Activated T-helper 1 cell treated with Interleukin-2 at 50 U/mL for 16 hours (primary cell): Measurements from ENCODE around the gene FHDC1.

Source experiments
- DNase-seq: peaks from one replicate; pipeline ENCODE4 v3.0.0-alpha.2; 2020; ENCODE audit warnings: low read depth

The FHDC1 gene

DNA sequence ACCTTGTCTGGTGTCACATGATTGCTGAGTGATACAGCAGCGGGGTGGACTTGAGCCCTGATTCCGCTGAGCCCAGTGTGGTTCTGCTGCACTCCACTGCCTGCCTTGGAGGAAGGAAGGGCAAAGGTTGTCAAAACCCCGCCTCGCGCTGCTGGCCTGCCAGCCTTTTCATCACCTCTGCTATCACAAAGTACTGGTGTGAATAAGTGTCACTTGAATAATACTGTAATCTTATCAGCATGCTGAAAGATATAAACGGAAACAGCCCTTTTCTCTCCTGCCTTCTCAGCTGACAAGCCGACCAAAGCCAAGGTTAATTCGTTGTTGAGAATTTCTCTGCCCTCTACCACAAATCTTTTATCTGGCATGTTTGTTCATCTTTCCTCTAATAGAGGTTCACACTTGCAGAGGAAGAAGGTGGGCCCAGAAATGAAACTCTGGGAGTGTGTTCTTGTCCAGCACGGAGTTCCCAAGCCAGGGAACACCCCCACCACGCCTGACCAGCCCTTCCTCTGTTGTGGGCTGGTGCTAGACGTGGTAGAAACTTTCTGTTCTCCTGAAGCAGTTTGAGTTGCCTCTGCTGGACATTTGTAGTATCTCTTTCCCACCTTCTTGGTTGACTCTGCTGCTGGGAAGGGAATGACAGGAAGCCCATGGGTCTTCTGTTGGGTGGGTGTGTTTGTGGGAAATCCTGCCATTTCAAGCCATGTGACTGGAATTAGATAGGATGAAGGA lies 21.5 kb downstream of the FHDC1 start:
- DNase-seq = no peak

GRCh38 chr4:152959080-152959479 lies 23.0 kb downstream of the FHDC1 start:
- no peak for DNase-seq

- no peak for DNase-seq
These were observed 24.0 kb downstream of the FHDC1 start for GRCh38 chr4:152960082-152960481.

GRCh38 chr4:152961014-152961772 lies 25.1 kb downstream of the FHDC1 start:
- DNase-seq = no peak

GRCh38 chr4:152961773-152962115 lies 25.6 kb downstream of the FHDC1 start:
- no peak for DNase-seq

DNA sequence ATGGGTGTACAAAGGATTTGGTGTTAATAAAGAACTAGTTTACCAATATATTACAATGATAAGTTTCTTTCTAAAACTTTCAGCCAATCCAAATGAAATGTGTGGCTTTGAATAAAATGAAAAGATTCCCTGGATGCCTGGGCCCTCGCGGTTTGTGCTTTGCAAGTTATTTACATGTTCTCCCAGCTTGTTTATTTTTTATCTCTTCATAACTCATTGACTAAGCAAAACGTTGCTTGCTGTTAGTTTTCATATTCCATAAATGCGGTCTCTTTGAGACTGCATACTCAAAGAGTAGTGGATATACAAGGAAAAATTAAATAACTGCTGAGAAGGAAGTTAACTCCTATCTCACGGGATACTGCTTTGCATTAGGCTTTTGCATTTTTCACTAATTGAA lies 26.0 kb downstream of the FHDC1 start:
- DNase-seq = no peak

GRCh38 chr4:152964335-152964734 lies 28.2 kb downstream of the FHDC1 start:
- DNase-seq = no peak

- no peak for DNase-seq
These were observed 29.5 kb downstream of the FHDC1 start for GRCh38 chr4:152965611-152966010.

GRCh38 chr4:152967907-152968306 lies 31.8 kb downstream of the FHDC1 start:
- no peak for DNase-seq

DNA sequence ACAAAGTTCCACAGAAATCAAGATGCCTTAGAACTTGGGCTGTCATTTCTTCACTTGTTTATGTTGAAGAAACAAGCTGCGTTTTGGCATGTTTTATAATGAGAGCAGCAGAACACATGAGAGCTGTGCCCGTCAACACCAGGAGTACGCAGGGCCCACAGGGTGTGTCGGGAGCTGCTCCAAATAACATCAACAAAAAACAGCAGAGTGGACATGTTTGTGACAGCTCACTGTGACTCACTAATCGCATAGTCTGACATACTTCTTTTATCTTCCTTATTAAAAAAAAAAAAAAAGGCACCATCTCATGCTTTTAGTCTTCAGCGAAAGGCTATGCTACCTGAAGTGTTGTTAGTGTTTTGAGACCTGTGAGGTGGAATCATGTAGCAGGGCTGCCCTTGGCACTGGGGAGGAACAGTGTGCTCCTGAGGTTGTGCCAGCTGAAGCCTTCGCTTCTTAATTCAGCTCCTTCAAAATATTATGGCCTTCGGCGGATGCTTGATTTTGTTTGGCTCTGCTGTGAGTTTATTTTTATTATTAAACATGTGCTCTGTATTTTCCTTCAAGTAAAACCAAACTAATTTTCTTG lies 32.8 kb downstream of the FHDC1 start:
- DNase-seq = no peak

GRCh38 chr4:152970102-152970820 lies 34.1 kb downstream of the FHDC1 start:
- no peak for DNase-seq

GRCh38 chr4:152971053-152971452 lies 34.9 kb downstream of the FHDC1 start:
- DNase-seq = no peak

DNA sequence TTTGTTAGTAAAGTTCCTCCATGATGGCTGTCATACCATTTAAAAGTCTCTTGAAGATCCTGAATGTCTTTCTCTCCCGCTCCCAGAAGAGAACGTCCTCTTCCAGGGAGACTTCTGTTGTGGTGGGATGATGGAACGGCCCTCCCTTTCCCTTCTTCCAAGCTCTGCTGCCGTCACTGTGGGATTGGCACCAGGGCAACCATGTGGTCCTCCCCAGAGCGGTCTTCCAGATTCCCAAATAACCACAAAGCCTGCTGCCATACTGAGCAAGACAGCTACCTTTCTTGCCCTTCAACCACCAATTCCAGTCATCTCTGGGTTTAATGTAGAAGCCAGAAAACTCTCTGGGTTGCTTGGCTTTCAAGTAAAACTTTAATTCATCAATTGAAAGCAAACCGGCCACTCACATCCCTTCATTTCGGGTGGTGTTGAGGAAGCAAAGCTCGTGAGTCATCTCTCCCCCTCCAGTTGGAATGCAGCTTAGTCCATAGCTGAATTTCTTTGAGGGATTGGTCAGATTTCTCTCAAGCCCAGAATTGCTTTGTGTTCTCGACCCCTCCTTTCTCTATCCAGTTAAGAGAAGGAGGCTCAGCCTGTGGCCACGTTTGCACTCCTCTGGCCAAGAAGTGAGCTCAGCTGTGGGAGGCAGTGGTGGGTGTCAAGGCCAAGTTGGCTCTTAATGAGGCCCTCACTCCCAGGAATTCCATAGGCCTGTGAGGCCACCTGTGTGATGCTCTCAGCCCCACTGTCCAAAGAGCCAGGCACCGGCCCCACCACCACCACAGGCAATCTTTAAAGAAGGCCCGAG lies 36.9 kb downstream of the FHDC1 start:
- DNase-seq = no peak

DNA sequence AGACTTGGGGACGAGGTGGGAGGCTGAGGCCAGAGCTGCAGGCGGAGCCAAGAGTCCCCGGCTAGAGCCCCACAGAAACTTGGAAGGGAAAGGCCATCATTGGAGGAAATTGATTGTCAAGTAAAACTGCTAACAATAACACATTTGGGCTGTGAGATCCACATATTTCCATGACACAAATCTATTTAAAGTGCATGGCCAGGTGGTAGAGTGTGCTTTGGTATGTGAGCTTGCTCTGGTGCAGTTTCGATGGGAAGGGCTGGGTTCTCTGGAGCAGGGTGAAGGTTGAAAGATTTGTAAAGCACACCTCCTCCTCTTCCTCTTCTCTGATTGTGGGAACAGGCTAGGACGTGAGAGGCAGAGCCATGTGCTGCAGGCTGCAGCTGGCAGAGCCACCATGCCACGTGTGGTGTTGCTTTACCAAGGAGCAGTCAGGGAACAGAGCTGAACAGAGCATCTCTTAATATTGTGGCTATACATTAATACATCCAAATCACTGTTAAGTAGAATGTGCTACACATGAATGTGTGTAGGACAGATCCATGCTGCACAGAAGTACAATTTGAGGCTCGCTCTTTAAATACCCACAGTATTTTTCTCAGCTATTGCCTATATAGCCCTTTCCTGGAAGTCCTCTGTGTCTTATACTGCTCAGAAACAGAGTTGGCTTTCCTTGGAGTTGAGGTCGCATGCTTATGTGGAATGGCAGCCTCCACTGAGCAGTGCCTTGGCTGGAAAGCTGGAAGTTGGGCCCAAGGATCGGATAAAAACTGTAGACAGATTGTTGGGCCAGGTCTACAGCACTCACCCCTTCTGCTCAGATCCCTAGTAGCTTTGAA lies 37.7 kb downstream of the FHDC1 start:
- no peak for DNase-seq

DNA sequence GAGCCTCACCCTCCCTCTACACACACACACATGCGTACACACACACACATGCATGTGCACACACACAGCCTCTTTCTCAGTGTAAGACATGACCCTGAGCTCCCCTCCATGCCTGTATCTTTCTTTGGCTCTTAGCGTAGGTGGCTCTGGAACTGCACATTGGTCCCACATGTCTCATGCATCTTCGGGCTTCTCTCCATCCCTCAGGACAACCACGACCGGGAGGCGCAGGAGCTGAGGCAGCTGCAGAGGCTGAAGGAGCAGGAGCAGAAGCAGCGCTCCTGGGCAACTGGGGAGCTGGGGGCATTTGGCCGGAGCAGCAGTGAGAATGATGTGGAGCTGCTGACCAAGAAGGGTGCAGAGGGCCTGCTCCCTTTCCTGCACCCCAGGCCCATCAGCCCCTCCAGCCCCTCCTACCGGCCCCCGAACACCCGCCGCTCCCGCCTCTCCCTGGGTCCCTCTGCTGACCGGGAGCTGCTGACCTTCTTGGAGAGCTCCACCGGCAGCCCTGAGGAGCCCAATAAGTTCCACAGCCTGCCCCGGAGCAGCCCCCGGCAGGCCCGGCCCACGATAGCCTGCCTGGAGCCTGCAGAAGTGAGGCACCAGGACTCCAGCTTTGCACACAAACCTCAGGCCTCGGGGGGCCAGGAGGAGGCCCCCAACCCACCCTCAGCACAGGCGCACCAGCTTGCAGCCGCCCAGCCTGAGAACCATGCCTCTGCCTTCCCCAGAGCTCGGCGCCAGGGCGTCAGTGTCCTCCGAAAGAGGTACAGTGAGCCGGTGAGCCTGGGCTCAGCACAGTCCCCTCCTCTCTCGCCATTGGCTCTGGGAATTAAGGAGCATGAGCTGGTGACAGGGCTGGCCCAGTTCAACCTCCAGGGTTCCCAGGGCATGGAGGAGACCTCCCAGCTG lies 38.6 kb downstream of the FHDC1 start:
- DNase-seq = no peak

GRCh38 chr4:152975380-152976211 lies 39.5 kb downstream of the FHDC1 start:
- DNase-seq = no peak

DNA sequence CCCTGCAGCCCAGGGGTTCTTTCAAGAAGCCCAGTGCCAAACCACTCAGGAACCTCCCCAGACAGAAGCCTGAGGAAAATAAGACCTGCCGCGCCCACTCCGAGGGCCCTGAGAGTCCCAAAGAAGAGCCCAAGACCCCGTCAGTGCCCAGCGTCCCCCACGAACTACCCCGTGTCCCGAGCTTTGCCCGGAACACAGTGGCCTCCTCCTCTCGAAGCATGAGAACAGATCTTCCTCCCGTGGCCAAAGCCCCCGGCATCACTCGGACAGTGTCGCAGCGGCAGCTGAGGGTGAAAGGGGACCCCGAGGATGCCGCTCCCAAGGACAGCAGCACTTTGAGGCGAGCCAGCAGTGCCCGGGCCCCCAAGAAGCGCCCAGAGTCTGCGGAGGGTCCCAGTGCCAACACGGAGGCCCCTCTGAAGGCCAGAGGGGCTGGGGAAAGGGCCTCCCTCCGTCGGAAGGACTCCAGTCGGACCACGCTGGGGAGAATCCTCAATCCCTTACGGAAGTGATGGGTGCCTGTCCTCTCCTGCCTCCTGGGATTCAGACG lies 40.2 kb downstream of the FHDC1 start:
- DNase-seq = no peak

DNA sequence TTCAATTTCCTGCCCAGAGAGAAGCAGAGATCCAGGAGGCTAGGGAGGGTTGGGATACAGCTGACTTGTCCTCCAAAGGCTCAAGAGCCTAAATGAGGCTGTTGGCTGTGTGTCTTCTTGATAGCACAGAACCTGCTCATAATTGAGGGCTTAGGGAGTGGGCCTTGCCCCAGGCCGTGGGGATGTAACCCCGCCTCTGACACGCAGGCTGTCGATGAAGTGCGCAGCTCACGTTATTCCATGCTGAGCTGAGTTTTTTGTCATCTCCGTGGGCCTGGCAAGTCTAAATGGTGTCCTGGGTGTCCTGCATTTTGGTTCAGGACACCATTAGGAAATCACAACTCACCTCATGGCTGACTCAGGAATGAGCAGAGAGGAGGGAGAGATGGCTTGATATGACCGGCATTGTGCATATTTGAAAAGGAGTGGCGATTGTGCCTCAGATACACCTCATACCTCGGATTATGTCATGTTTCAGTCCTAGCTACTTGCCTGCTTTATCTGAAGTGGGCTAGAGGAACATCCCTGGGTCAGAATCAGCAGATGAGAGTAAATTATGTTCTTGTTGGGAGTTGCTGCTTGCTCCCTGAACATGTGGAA lies 43.7 kb downstream of the FHDC1 start:
- no peak for DNase-seq
